SHP77 (cell line): ENCODE data around the gene CX3CL1.
"Not testable (repeated sequence)": the region's sequence is repeated elsewhere in the genome, so short reads cannot be mapped to it uniquely, and the experiment has no call there.

Experiments used
- DNase-seq, 2 experiments: peaks; one replicate each; lab custom pipeline; 2025; lab: John Stamatoyannopoulos, UW

CX3CL1 gene

DNA sequence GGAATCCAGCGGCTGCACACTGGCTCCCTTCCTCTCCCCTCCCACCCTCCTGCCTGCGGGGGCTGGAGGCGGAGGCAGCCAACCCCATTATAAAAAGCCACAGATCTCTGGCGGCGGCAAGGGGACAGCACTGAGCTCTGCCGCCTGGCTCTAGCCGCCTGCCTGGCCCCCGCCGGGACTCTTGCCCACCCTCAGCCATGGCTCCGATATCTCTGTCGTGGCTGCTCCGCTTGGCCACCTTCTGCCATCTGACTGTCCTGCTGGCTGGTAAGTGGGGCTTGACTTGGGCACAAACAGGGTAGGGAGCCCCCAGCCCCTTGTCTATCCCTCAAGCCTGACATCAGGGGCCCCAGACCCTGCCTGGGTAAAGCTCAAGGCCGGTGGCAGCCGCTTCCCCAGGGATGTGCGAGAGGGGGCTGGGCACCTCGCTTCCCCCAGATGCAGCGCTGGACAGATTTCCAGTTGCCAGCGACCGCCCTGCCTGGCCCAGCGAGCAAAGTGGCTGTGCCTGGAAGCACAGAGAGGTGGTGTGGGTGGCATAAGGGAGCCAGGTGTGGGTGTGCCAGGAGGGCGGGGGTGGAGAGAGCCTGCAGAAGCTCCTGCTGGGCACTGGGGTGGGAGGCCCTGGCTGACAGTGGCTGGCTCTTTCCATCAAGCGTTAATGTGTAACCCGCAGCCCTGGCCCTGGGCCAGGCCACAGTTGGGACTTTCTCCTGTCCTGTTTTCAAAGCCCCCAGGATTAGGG lies at the start of gene CX3CL1:
TSS of gene CX3CL1 (plus strand) at position 119 of the 745 bp plus-strand sequence. CDS start at position 198, 79 bp downstream.
- DNase-seq: no peak

GRCh38 chr16:57324749-57325148 lies 47.5 kb upstream of the CX3CL1 start:
- no peak for DNase-seq

GRCh38 chr16:57325458-57325857 lies 46.8 kb upstream of the CX3CL1 start:
- DNase-seq: no peak

DNA sequence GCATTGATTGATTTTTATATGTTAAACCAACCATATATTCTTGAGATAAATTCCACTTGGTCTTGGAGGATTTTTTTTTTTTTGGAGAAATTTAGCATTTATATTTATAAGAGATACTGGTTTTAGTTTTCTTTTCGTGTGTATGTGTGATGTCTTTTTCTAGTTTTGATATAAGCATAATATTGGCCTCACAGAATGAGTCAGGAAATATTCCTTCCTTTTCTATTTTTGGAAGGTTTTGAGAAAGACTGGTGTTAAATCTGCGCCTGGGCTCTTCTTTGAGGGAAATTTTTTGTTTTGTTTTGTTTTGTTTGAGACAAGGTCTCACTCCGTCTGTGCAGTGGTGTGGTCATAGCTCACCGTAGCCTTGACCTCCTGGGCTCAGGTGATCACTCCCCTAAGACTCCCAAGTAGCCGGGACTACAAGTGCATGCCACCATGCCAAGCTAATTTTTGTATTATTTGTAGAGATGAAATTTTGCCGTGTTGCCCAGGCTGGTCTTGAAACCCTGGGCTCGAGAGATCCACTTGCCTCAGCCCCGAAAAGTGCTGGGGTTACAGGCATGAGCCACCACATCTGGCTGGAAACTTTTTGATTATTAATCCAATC lies 42.5 kb upstream of the CX3CL1 start:
- DNase-seq: no peak

DNA sequence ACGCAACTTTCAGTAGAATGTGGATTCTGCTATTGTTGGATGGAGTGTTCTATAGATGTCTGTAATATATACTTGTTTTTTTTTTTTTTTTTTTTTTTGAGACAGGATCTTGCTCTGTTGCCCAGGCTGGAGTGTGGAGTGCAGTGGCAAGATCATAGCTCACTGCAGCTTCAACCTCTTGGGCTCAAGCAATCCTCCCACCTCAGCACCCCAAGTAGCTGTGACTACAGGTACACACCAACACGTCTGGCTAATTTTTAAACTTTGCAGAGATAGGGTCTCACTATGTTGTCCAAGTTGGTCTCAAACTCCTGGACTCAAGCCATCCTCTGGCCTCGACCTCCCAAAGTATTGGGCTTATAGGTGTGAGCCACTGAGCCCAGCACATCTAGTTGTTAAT lies 40.9 kb upstream of the CX3CL1 start:
- DNase-seq: no peak

- no peak for DNase-seq
Observed at GRCh38 chr16:57333402-57333801, 38.9 kb upstream of the CX3CL1 start.

DNA sequence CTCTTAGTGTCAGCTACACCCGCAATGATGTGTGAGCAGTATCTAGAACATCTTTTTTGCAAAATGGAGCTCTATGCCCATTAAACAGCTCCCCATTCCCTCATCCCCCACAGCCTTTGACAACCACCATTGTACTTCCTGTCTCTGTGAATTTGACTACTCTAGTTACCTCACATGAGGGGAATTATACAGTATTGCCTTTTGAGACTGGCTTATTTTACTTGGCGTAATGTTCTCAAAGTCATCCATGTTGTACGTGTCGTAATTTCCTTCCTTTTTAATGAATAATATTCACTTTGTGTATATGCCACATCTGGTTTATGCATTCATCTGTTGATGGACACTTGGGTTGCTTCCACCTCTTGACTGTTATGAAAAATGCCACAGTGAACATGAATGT lies 36.9 kb upstream of the CX3CL1 start:
- no peak for DNase-seq

DNA sequence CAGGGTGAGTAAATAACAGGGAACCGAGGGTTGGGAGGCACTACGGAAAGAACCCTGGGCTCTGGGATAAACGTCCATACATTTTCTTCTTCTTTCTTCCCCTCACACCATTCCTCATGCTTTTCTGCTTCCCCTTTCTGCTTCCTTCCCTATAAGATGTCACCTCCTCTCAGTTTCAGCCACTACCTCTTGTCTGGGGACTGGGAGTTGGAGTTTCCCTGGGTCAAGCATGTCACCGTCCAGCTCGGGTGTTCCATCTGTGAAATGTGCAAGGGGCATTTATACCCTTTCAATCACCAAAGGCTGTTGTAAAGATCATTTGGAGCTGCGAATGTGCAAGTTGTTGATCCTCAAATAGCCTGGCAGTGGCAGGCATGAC lies 31.2 kb upstream of the CX3CL1 start:
- DNase-seq: no peak

DNA sequence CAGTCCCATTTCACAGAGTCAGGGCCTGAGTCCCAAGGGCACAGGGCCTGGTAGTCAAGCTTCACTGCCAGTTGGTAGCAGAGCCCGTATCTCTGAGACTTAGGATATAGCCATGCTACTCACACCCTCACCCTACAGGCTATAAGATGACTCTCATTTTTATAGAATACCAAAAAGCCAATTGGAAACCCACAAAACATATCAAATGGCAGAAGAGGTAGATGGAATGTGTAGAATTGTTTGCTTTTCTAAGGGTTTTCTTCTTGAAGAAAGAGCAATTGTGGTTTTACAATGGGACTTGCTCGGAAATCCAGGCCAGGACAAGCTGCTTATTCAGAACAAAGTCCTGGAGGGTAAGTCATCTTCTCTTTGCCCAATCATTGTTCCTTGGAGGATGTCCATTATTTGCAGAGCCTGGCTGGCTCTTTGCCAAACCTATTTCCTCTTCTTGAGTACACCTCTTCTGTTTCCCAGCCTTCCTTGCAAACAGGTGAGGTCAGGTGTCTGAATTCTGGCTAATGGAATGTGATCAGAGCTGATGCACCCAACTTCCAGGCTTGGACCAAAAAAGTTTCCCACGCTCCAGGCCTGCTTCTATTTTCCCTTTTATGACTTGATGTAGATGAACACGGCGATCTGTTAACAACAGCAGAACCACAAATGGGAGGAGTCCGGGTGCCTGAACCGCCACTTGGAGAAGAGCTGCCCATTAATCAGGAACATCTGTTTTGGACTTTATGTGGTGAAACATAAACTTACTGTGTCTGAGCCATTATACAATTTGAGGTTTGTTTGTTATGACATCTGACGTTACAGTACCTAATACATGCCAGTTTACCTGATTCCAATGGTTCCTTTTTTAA lies 30.6 kb upstream of the CX3CL1 start:
- no peak for DNase-seq

GRCh38 chr16:57342606-57343005 lies 29.7 kb upstream of the CX3CL1 start:
- not testable (repeated sequence) for DNase-seq

DNA sequence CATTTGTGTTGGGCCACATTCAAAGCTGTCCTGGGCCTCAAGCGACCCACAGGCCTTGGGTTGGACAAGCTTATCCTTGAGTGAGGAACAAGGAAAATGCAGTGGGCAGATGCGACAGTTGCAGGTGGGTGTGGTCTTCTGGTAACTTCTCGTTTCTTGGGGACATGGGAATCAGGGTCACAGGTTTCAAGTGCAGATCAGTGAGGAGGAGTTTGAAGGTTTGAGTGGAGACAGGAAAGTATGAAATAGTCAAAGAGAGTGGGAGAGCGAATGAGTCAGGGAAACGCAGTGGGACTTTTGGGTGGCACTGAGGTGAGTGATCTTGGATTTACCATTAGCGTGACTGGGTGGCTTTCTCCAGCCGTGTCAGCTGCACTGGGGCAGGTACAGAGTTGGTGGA lies 29.1 kb upstream of the CX3CL1 start:
- DNase-seq: no peak

- not testable (repeated sequence) for DNase-seq
Observed at GRCh38 chr16:57344094-57344493, 28.2 kb upstream of the CX3CL1 start.

DNA sequence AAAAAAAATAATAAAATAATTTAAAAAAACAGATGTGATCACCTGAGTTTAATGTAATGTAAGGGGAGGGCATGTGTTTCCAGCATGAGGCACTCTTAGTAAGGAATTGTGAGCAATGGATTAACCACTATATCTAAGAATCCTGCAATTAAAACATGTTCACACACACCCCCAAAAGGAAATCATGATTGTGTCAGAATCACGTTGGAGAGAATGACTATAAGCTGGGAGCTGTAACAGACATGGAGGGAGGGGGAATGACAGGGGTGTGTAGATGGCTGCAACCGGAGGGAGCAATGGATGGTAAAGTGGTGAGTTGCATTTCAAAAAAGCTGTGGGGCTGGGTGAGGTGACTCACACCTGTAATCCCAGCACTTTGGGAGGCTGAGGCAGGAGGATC lies 27.3 kb upstream of the CX3CL1 start:
- no peak for DNase-seq

GRCh38 chr16:57345666-57346204 lies 26.6 kb upstream of the CX3CL1 start:
- DNase-seq: no peak

- DNase-seq: no peak
Observed at GRCh38 chr16:57347858-57348257, 24.4 kb upstream of the CX3CL1 start.

- no peak for DNase-seq
Observed at GRCh38 chr16:57348327-57348726, 24.0 kb upstream of the CX3CL1 start.

GRCh38 chr16:57349212-57350031 lies 22.9 kb upstream of the CX3CL1 start:
- no peak for DNase-seq

DNA sequence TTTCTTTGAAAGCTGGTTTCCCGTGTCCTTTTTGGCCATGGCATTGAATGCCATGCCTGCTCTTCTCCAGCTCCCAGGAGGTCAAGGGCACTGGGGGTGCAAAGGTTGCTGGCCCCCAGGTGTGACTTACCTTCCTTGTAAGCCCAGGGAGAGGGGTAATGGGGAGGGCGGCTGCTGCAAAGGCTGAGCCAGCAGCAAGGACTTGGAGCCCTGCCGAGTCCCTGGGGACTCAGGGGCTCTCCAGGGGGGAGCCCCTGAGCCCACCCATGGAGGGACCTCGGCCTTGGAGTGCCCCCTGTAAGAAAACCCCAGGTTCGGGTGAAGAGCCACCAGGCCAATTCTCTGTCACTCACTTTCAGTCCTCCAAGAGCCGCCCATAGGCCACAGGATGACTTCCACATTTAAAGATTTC lies 19.6 kb upstream of the CX3CL1 start:
- no peak for DNase-seq

DNA sequence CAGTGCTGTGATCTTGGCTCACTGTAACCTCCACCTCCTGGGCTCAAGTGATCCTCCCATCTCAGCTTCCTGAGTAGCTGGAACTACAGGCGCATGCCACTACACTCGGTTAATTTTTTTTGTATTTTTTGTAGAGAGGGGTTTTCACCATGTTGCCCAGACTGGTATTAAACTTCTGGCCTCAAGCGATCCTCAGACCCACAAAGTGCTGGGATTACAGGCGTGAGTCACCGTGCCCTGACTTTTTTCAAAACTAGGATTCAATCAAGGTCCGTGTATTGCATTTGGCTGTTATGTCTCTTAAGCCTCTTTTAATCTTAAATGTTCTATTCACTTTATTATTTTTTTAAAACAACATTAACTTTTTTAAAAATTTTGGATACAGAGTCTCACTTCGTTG lies 18.0 kb upstream of the CX3CL1 start:
- no peak for DNase-seq

- DNase-seq: no peak
Observed at GRCh38 chr16:57355898-57356414, 16.3 kb upstream of the CX3CL1 start.

- no peak for DNase-seq
Observed at GRCh38 chr16:57356547-57356946, 15.7 kb upstream of the CX3CL1 start.
